PC-3 (cell line): ENCODE data around the gene PIK3R5.

Source experiments
- CTCF ChIP-seq: fragments of 300-600 bp; sonication (generic); conservative IDR thresholded peaks from 2 replicates; pipeline ENCODE4 v1.5.1; 2017; ENCODE audit warnings: antibody characterized with exemption, low read depth, mild to moderate bottlenecking, low read length
- EZH2 ChIP-seq: fragments of 300-600 bp; sonication (generic); IDR thresholded peaks from one replicate; pipeline ENCODE4 v1.6.1; 2017; ENCODE audit warnings: antibody characterized with exemption, mild to moderate bottlenecking, low read length; ENCODE audit not compliant: unreplicated experiment

- no peak for TF ChIP-seq CTCF
- TF ChIP-seq EZH2: no peak
Observed at GRCh38 chr17:8847891-8848290, 117.6 kb downstream of the PIK3R5 start.
